ENCODE measurements around the gene RWDD3. TPM values are rescaled to one million over a fixed set of nuclear protein-coding genes. Genes with fewer than 3 reads are reported as not detected.

RWDD3 gene
- total and polyA plus RNA-seq, 2 experiments from 2014 or later, result 13.8 to 32.8 TPM

DNA sequence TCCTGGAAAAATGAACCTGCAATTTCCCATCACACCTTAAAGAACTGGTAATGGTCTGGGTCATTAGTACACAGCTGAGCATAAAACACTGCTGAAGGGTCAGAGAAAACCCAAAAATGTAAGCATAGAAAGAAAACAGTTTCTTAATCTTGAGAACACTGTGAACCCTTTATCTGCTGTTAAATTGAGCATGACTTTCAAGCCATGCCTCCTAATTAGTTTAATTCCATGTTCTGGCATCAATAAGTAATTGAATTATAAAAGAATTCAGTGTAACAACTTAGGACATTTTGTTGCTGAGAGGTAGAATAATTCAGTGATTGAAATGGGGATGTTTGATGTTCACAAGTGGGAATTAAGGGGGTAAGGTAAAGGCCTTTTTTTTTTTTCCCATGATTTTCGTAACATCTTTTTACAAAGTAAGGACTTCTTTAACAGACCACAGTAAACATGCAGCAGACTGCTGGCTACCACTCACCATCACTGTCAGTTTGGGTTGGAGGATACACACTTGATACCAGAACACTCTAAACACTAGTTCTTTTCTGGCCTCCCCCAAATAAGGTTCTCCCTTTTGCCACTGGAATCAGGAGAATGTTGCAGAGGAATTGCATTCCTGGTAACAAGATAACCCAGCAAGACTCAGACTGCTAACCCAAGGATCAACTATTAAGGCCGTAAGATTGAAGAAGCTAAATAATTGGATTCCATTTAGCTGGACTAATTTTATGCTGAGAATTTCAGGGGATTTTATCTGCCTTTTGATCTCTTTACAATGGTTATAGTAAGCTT, 3.0 kb downstream of the RWDD3 start:
- H3K9me3 ChIP-seq (ENCODE audit: low read depth), result no peaks in the 10 kb centered on the region
- H3K27ac ChIP-seq, result peak overlapping the region; percentile 83
- peak; percentile 41 to 48 for DNase-seq (ENCODE audit: low read depth in 1 of 2, low spot score in 1 of 2)
- H3K4me3 ChIP-seq, result no peak overlapping the region
- H3K36me3 ChIP-seq, result no peaks in the 10 kb centered on the region
- H3K27me3 ChIP-seq, result no peaks in the 10 kb centered on the region
- no peak for TF ChIP-seq CTCF (IDR thresholded peaks at IDR 0.05; ENCODE audit: low read depth, low read length)
- H3K4me1 ChIP-seq (ENCODE audit: low read depth), result peaks cover 19% of the 10 kb centered on the region

GRCh38 chr1:95237981-95238703, 4.1 kb downstream of the RWDD3 start:
- Histone ChIP-seq H3K36me3 (no peaks in the 10 kb centered on the region), H3K27me3 (no peaks in the 10 kb centered on the region), H3K4me1 (ENCODE audit: low read depth) (peaks cover 12% of the 10 kb centered on the region), H3K4me3 (no peak overlapping the region), H3K27ac (peak overlapping the region; percentile 83), H3K9me3 (ENCODE audit: low read depth) (no peaks in the 10 kb centered on the region)
- no peak for TF ChIP-seq CTCF (IDR thresholded peaks at IDR 0.05; ENCODE audit: low read depth, low read length)
- no peak for DNase-seq (ENCODE audit: low read depth in 1 of 2, low spot score in 1 of 2)

DNA sequence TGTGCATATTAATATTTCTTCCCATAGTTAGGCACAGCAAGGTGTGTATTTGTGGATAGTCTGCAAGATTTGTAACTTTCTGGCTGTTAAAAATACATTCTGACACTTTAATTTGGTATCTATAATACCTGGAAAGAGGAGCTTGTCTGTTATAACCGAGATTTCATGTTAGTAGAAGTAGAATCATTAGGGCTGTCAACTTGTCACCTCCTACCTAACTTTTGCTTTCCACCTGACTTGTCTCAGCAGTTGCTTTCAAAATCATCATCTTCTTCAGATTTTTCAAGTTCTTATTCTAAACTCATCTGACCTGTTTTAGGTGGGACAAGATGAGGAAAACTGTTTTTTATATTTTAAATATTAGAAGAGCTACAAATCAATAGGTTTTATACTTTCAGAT, 11.0 kb downstream of the RWDD3 start:
- no peaks in the 10 kb centered on the region for H3K4me1 ChIP-seq (ENCODE audit: low read depth)
- H3K27me3 ChIP-seq, result no peaks in the 10 kb centered on the region
- TF ChIP-seq CTCF (IDR thresholded peaks at IDR 0.05; ENCODE audit: low read depth, low read length), result no peak
- no peak for DNase-seq (ENCODE audit: low read depth in 1 of 2, low spot score in 1 of 2)
- no peak overlapping the region for H3K4me3 ChIP-seq
- no peak overlapping the region for H3K27ac ChIP-seq
- H3K36me3 ChIP-seq, result no peaks in the 10 kb centered on the region
- no peaks in the 10 kb centered on the region for H3K9me3 ChIP-seq (ENCODE audit: low read depth)

DNA sequence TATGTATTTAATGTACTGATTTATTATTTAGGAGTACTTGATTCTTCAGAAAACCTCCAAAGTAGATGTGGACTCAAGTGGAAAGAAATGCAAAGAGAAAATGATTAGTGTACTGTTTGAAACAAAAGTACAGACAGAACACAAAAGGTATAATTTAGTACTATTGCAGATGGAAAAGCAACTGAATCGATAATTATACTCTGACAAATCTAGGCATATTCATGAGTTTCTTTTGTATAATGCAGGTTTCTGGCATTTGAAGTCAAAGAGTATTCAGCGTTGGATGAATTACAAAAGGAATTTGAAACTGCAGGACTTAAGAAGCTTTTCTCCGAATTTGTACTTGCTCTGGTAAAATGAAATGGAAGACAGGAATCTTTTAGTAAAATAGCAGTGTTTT, 12.5 kb downstream of the RWDD3 start:
- TF ChIP-seq CTCF (IDR thresholded peaks at IDR 0.05; ENCODE audit: low read depth, low read length), result no peak
- no peak overlapping the region for H3K4me3 ChIP-seq
- no peak for DNase-seq (ENCODE audit: low read depth in 1 of 2, low spot score in 1 of 2)
- H3K9me3 ChIP-seq (ENCODE audit: low read depth), result no peaks in the 10 kb centered on the region
- H3K27me3 ChIP-seq, result no peaks in the 10 kb centered on the region
- no peaks in the 10 kb centered on the region for H3K4me1 ChIP-seq (ENCODE audit: low read depth)
- no peak overlapping the region for H3K27ac ChIP-seq
- no peaks in the 10 kb centered on the region for H3K36me3 ChIP-seq

- TF ChIP-seq CTCF (IDR thresholded peaks at IDR 0.05; ENCODE audit: low read depth, low read length), result no peak
- H3K4me1 ChIP-seq (ENCODE audit: low read depth), result no peaks in the 10 kb centered on the region
- H3K9me3 ChIP-seq (ENCODE audit: low read depth), result no peaks in the 10 kb centered on the region
- no peaks in the 10 kb centered on the region for H3K27me3 ChIP-seq
- no peak for DNase-seq (ENCODE audit: low read depth in 1 of 2, low spot score in 1 of 2)
- H3K27ac ChIP-seq, result no peak overlapping the region
- H3K4me3 ChIP-seq, result no peak overlapping the region
- H3K36me3 ChIP-seq, result no peaks in the 10 kb centered on the region
These were observed 13.6 kb downstream of the RWDD3 start for GRCh38 chr1:95247607-95248006.
